Type B pancreatic cell (in vitro differentiated cells): ENCODE data around the gene PPT2. TPM values are rescaled to one million over a fixed set of nuclear protein-coding genes. Genes with fewer than 3 reads are reported as not detected.

Experiments used
- DNase-seq: peaks from one replicate; pipeline ENCODE4 v3.0.0; 2021; ENCODE audit warnings: mixed read lengths; ENCODE audit not compliant: unreplicated experiment; ENCODE audit errors: extremely low spot score
- H3K27ac Mint-ChIP-seq: 2 replicates; pipeline ENCODE4 v1.8.0; 2021; ENCODE audit warnings: mild to moderate bottlenecking, mixed read lengths
- H3K27me3 Mint-ChIP-seq: 2 replicates; pipeline ENCODE4 v1.8.0; 2021; ENCODE audit warnings: mixed read lengths
- H3K36me3 Mint-ChIP-seq: 2 replicates; pipeline ENCODE4 v1.8.0; 2021; ENCODE audit warnings: mixed read lengths
- H3K4me1 Mint-ChIP-seq: one replicate; pipeline ENCODE4 v1.8.0; 2021; ENCODE audit warnings: mixed read lengths; ENCODE audit not compliant: unreplicated experiment
- H3K4me3 Mint-ChIP-seq: 2 replicates; pipeline ENCODE4 v1.8.0; 2021; ENCODE audit warnings: mild to moderate bottlenecking, mixed read lengths
- H3K9me3 Mint-ChIP-seq: 2 replicates; pipeline ENCODE4 v1.8.0; 2021; ENCODE audit warnings: mixed read lengths
- CTCF ChIP-seq: fragments of 200-600 bp; sonication (generic); conservative IDR thresholded peaks from 2 replicates; pipeline ENCODE4 v1.5.0; 2021; ENCODE audit warnings: antibody characterized with exemption, mild to moderate bottlenecking
- total RNA-seq: library from RNA; stranded (reverse); gene quantifications from 2 replicates; pipeline ENCODE4 v1.2.1, GENCODE V29; 2021; ENCODE audit warnings: low replicate concordance

PPT2 gene
- total RNA-seq, 1 donor from 2014 or later: 46.9 TPM

GRCh38 chr6:32167761-32168262 is 13.9 kb downstream of the PPT2 start:
- peaks cover 34% of the 10 kb centered on the region for H3K36me3 Mint-ChIP-seq
- no peaks in the 10 kb centered on the region for H3K9me3 Mint-ChIP-seq
- peak overlapping the region; percentile 41 for H3K4me3 Mint-ChIP-seq
- H3K4me1 Mint-ChIP-seq: peaks cover 12% of the 10 kb centered on the region
- no peak for TF ChIP-seq CTCF
- H3K27ac Mint-ChIP-seq: peak overlapping the region; percentile 86
- no peaks in the 10 kb centered on the region for H3K27me3 Mint-ChIP-seq
- DNase-seq: no peak

- Mint-ChIP-seq H3K27me3 (no peaks in the 10 kb centered on the region), H3K27ac (peak overlapping the region; percentile 86), H3K4me3 (no peak overlapping the region), H3K36me3 (peaks cover 34% of the 10 kb centered on the region), H3K9me3 (no peaks in the 10 kb centered on the region), H3K4me1 (peaks cover 16% of the 10 kb centered on the region)
- DNase-seq: no peak
- TF ChIP-seq CTCF: no peak
These were observed 14.4 kb downstream of the PPT2 start for GRCh38 chr6:32168350-32168749.

GRCh38 chr6:32168807-32169591 is 15.1 kb downstream of the PPT2 start:
- TF ChIP-seq CTCF: no peak
- Mint-ChIP-seq H3K36me3 (peaks cover 34% of the 10 kb centered on the region), H3K27ac (peak overlapping the region; percentile 61), H3K4me1 (peaks cover 23% of the 10 kb centered on the region), H3K27me3 (no peaks in the 10 kb centered on the region), H3K9me3 (no peaks in the 10 kb centered on the region), H3K4me3 (no peak overlapping the region)
- no peak for DNase-seq

GRCh38 chr6:32170294-32170693 is 16.4 kb downstream of the PPT2 start:
- H3K4me3 Mint-ChIP-seq: no peak overlapping the region
- H3K36me3 Mint-ChIP-seq: peaks cover 31% of the 10 kb centered on the region
- no peaks in the 10 kb centered on the region for H3K27me3 Mint-ChIP-seq
- no peak for TF ChIP-seq CTCF
- H3K9me3 Mint-ChIP-seq: no peaks in the 10 kb centered on the region
- H3K4me1 Mint-ChIP-seq: peaks cover 28% of the 10 kb centered on the region
- no peak for DNase-seq
- H3K27ac Mint-ChIP-seq: no peak overlapping the region

- H3K9me3 Mint-ChIP-seq: no peaks in the 10 kb centered on the region
- no peak overlapping the region for H3K4me3 Mint-ChIP-seq
- H3K4me1 Mint-ChIP-seq: peaks cover 28% of the 10 kb centered on the region
- no peak for TF ChIP-seq CTCF
- no peaks in the 10 kb centered on the region for H3K27me3 Mint-ChIP-seq
- no peak for DNase-seq
- no peak overlapping the region for H3K27ac Mint-ChIP-seq
- H3K36me3 Mint-ChIP-seq: peaks cover 26% of the 10 kb centered on the region
These were observed 17.3 kb downstream of the PPT2 start for GRCh38 chr6:32171234-32171633.
